Measurements from ENCODE around the gene PPP1R9A.

DNA sequence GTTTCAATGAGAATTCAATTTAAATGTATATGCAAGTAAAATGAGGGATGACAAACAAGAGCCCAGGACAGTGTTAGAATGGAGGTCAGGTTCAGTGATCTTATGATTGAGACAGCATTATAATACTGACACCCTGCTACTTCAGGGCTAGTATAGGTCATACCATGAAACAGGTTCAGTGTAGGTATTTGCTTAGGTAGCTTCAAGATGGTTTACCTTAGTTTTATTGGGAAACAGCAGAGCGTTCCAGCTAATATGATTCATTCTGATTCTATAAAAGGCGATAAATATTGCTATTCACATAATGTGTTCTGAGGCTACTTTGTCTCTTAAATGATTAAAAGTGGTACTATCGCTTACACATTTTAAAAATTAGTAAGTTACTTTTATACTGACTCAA lies 203.3 kb downstream of the PPP1R9A start:
- no peak for TF ChIP-seq GATA3 (IDR thresholded peaks at IDR 0.05; ENCODE audit: low read depth, low read length)
- no peak for TF ChIP-seq GATA2 (IDR thresholded peaks at IDR 0.05; ENCODE audit: low read depth, low read length)

All from SH-SY5Y (cell line).